Stimulated activated CD4-positive, alpha-beta T cell treated with anti-CD3 and anti-CD28 coated beads, TNF-alpha, amount 100 ng/mL, for 4 hours (primary cell): ENCODE measurements around the gene DCTN4.

Experiments
- DNase-seq, 3 experiments: peaks; one replicate each; pipeline ENCODE4 v3.0.0-alpha.2; 2020; ENCODE audit warnings: low read depth in 3 of 3

DCTN4 gene

GRCh38 chr5:150670948-150671310, 87.9 kb downstream of the DCTN4 start:
- DNase-seq, result no peak

- DNase-seq, result no peak
Observed at GRCh38 chr5:150670275-150670947, 88.4 kb downstream of the DCTN4 start.

GRCh38 chr5:150665044-150665443, 93.8 kb downstream of the DCTN4 start:
- DNase-seq, result no peak

- no peak for DNase-seq
Observed at GRCh38 chr5:150663936-150664335, 94.9 kb downstream of the DCTN4 start.

- no peak for DNase-seq
Observed at GRCh38 chr5:150662731-150663516, 95.9 kb downstream of the DCTN4 start.

GRCh38 chr5:150661821-150662596, 96.8 kb downstream of the DCTN4 start:
- DNase-seq, result no peak

GRCh38 chr5:150661086-150661485, 97.7 kb downstream of the DCTN4 start, which contains the start of gene MYOZ3:
Gene MYOZ3, plus strand, starts transcription at chr5:150661251. Its CDS starts 1,691 bp downstream, at chr5:150662942.
- no peak for DNase-seq

- no peak for DNase-seq
Observed at GRCh38 chr5:150660108-150660831, 98.5 kb downstream of the DCTN4 start.

GRCh38 chr5:150659360-150660107, 99.3 kb downstream of the DCTN4 start:
- DNase-seq, result no peak

GRCh38 chr5:150658699-150659265, 100.0 kb downstream of the DCTN4 start:
- DNase-seq, result no peak
